Suprapubic skin (tissue), 4 donors: ENCODE results near the gene CRYL1.

Experiments
- CTCF ChIP-seq, 2 donors: fragments of 200-600 bp in 1 of 2; fragments of 450-650 bp in 1 of 2; sonication (generic) in 1 of 2; IDR thresholded peaks; one replicate each; pipeline ENCODE4 v1.5.1; 2016 to 2019; ENCODE audit warnings: antibody characterized with exemption in 2 of 2, mild to moderate bottlenecking in 1 of 2, moderate library complexity in 1 of 2
- EP300 ChIP-seq: sonication (generic); formaldehyde crosslinking; IDR thresholded peaks from one replicate; pipeline ENCODE4 v1.6.1; 2017; ENCODE audit warnings: antibody characterized with exemption
- POLR2A ChIP-seq, 2 donors: fragments of 450-650 bp; IDR thresholded peaks; one replicate each; pipeline ENCODE4 v1.6.1; 2017; ENCODE audit warnings: antibody characterized with exemption in 2 of 2, mild to moderate bottlenecking in 2 of 2, moderate library complexity in 2 of 2
- POLR2AphosphoS5 ChIP-seq, 3 donors: sonication (generic); formaldehyde crosslinking; IDR thresholded peaks; one replicate each; pipeline ENCODE4 v1.6.1; 2017; ENCODE audit warnings: antibody characterized with exemption in 3 of 3

GRCh38 chr13:20387006-20387405 is 138.7 kb downstream of the CRYL1 start:
- TF ChIP-seq CTCF (IDR thresholded peaks at IDR 0.05) (no peak), POLR2AphosphoS5 (IDR thresholded peaks at IDR 0.05) (no peak), EP300 (no peak), POLR2A (IDR thresholded peaks at IDR 0.05) (no peak)
